HEK293 (cell line): ENCODE data around the gene SLC25A13.

Source experiments
- CTCF ChIA-PET: fragments of 350-600 bp; formaldehyde crosslinking; extraction: SDS; loops from one replicate; lab custom pipeline; 2021; ENCODE audit warnings: antibody characterized with exemption; lab: Yijun Ruan, JAX
- POLR2A ChIA-PET: fragments of 300-600 bp; formaldehyde crosslinking; extraction: SDS; loops from one replicate; lab custom pipeline; 2020; ENCODE audit warnings: antibody characterized with exemption, inconsistent platforms; lab: Yijun Ruan, JAX
- H3K27ac ChIP-seq: fragments of 200-500 bp; sonication (Bioruptor generic); 2 replicates; pipeline ENCODE4 v1.5.1; 2014; ENCODE audit warnings: low read depth, low read length, control low read depth, inconsistent platforms; ENCODE audit errors: extremely low read depth
- H3K36me3 ChIP-seq, 2 experiments: fragments of 200-500 bp in 1 of 2; sonication (Bioruptor generic) in 1 of 2; 1 replicate in 1 of 2; 2 replicates in 1 of 2; pipeline ENCODE4 v1.5.1; 2014 to 2017; ENCODE audit warnings: inconsistent platforms in 2 of 2, low read length in 2 of 2; ENCODE audit not compliant: control insufficient read depth in 2 of 2, insufficient read depth in 1 of 2
- H3K4me1 ChIP-seq: fragments of 200-500 bp; sonication (Bioruptor generic); 2 replicates; pipeline ENCODE4 v1.5.1; 2014; ENCODE audit warnings: mild to moderate bottlenecking, low read length, inconsistent platforms; ENCODE audit not compliant: control insufficient read depth, insufficient read depth
- H3K4me3 ChIP-seq: 2 replicates; pipeline ENCODE4 v1.5.1; 2011; ENCODE audit warnings: low read depth, mild to moderate bottlenecking, control low read depth, low read length, moderate library complexity
- H3K9me3 ChIP-seq: fragments of 200-500 bp; sonication (Bioruptor generic); 2 replicates; pipeline ENCODE4 v1.5.1; 2014; ENCODE audit warnings: low read depth, low read length, inconsistent platforms; ENCODE audit not compliant: control insufficient read depth, insufficient read depth
- HOXA7 ChIP-seq: sonication (generic); formaldehyde crosslinking; IDR thresholded peaks from 2 replicates; pipeline ENCODE4 v1.8.1; 2022; ENCODE audit warnings: missing genetic modification reagents, borderline replicate concordance
- HOXC10 ChIP-seq: sonication (generic); formaldehyde crosslinking; IDR thresholded peaks from 2 replicates; pipeline ENCODE4 v1.8.1; 2023; ENCODE audit warnings: mild to moderate bottlenecking, missing genetic modification reagents
- REPIN1 ChIP-seq: fragments of 450-650 bp; formaldehyde crosslinking; IDR thresholded peaks from 2 replicates; pipeline ENCODE4 v1.5.1; 2017; ENCODE audit warnings: missing biosample characterization, missing genetic modification characterization, low read depth
- SCRT2 ChIP-seq: fragments of 450-650 bp; formaldehyde crosslinking; IDR thresholded peaks from 2 replicates; pipeline ENCODE4 v1.5.1; 2016; ENCODE audit warnings: missing biosample characterization, missing genetic modification characterization
- SP2 ChIP-seq: fragments of 450-650 bp; formaldehyde crosslinking; IDR thresholded peaks from 2 replicates; pipeline ENCODE4 v1.5.1; 2016; ENCODE audit warnings: missing biosample characterization, missing genetic modification characterization
- ZBTB11 ChIP-seq: fragments of 450-650 bp; formaldehyde crosslinking; conservative IDR thresholded peaks from 2 replicates; pipeline ENCODE4 v1.5.1; 2016; ENCODE audit warnings: low read depth, missing biosample characterization, missing genetic modification characterization
- ZBTB21 ChIP-seq: fragments of 450-650 bp; formaldehyde crosslinking; IDR thresholded peaks from 2 replicates; pipeline ENCODE4 v1.5.1; 2017; ENCODE audit warnings: missing biosample characterization, missing genetic modification characterization
- ZEB2 ChIP-seq: fragments of 450-650 bp; formaldehyde crosslinking; IDR thresholded peaks from 2 replicates; pipeline ENCODE4 v1.5.1; 2016; ENCODE audit warnings: missing biosample characterization, missing genetic modification characterization
- ZFP3 ChIP-seq: fragments of 450-650 bp; formaldehyde crosslinking; IDR thresholded peaks from 2 replicates; pipeline ENCODE4 v1.5.1; 2016; ENCODE audit warnings: low read depth, missing biosample characterization, missing genetic modification characterization
- ZFP41 ChIP-seq: fragments of 450-650 bp; formaldehyde crosslinking; IDR thresholded peaks from 2 replicates; pipeline ENCODE4 v1.5.1; 2016; ENCODE audit warnings: missing biosample characterization, missing genetic modification characterization, borderline replicate concordance
- ZNF140 ChIP-seq: fragments of 450-650 bp; formaldehyde crosslinking; IDR thresholded peaks from 2 replicates; pipeline ENCODE4 v1.5.1; 2016; ENCODE audit warnings: missing biosample characterization, missing genetic modification characterization
- ZNF146 ChIP-seq: fragments of 450-650 bp; formaldehyde crosslinking; IDR thresholded peaks from 2 replicates; pipeline ENCODE4 v1.5.1; 2016; ENCODE audit warnings: missing biosample characterization, missing genetic modification characterization
- ZNF157 ChIP-seq: fragments of 450-650 bp; formaldehyde crosslinking; IDR thresholded peaks from 2 replicates; pipeline ENCODE4 v1.5.1; 2016; ENCODE audit warnings: missing biosample characterization, missing genetic modification characterization
- ZNF18 ChIP-seq: fragments of 450-650 bp; formaldehyde crosslinking; IDR thresholded peaks from 2 replicates; pipeline ENCODE4 v1.5.1; 2016; ENCODE audit warnings: missing biosample characterization, missing genetic modification characterization
- ZNF510 ChIP-seq: fragments of 450-650 bp; formaldehyde crosslinking; IDR thresholded peaks from 2 replicates; pipeline ENCODE4 v1.5.1; 2018; ENCODE audit warnings: mild to moderate bottlenecking, missing genetic modification characterization, missing biosample characterization; ENCODE audit not compliant: insufficient replicate concordance
- ZNF558 ChIP-seq: fragments of 450-650 bp; formaldehyde crosslinking; IDR thresholded peaks from 2 replicates; pipeline ENCODE4 v1.5.1; 2016; ENCODE audit warnings: missing biosample characterization, missing genetic modification characterization
- ZNF560 ChIP-seq: fragments of 450-650 bp; formaldehyde crosslinking; IDR thresholded peaks from 2 replicates; pipeline ENCODE4 v1.5.1; 2017; ENCODE audit warnings: missing biosample characterization, missing genetic modification characterization, borderline replicate concordance
- ZNF596 ChIP-seq: fragments of 450-650 bp; IDR thresholded peaks from 2 replicates; pipeline ENCODE4 v1.5.0; 2018; ENCODE audit warnings: missing biosample characterization, mild to moderate bottlenecking, missing genetic modification characterization, moderate library complexity
- TF ChIP-seq, protein P1 (sequence below): fragments of 450-650 bp; formaldehyde crosslinking; IDR thresholded peaks from 2 replicates; pipeline ENCODE4 v1.5.1; 2016; ENCODE audit warnings: missing biosample characterization, missing genetic modification characterization
- TF ChIP-seq, protein P2 (sequence below): fragments of 450-650 bp; formaldehyde crosslinking; optimal IDR thresholded peaks from 2 replicates; pipeline ENCODE3; 2016; ENCODE audit warnings: missing biosample characterization, mild to moderate bottlenecking, missing genetic modification characterization

Gene SLC25A13

GRCh38 chr7:96269246-96269994 lies 52.5 kb downstream of the SLC25A13 start:
- no peak overlapping the region for H3K4me3 ChIP-seq
- CTCF ChIA-PET: interaction anchor here (0.6 kb wide), 2 partner anchors 307 to 772 kb away, joined by 3 read pairs; no protein-coding TSS in a partner anchor
- TF ChIP-seq ZNF146 (tag by site-specific recombination): peak; percentile 89
- TF ChIP-seq ZNF596: no peak
- POLR2A ChIA-PET: no interaction called here
- H3K4me1 ChIP-seq: no peaks in the 10 kb centered on the region
- no peak overlapping the region for H3K27ac ChIP-seq
- no peaks in the 10 kb centered on the region for H3K9me3 ChIP-seq
- peaks cover 0 to 3% of the 10 kb centered on the region in 2 experiments; a peak in 1 of 3 replicates for H3K36me3 ChIP-seq

GRCh38 chr7:96266580-96266979 lies 55.3 kb downstream of the SLC25A13 start:
- POLR2A ChIA-PET: no interaction called here
- TF ChIP-seq ZNF157 (tag by site-specific recombination): no peak
- TF ChIP-seq, all 188 proteins: peak for 0
- H3K36me3 ChIP-seq: peaks cover 0 to 3% of the 10 kb centered on the region in 2 experiments; a peak in 1 of 3 replicates
- CTCF ChIA-PET: no interaction called here
- no peaks in the 10 kb centered on the region for H3K9me3 ChIP-seq
- no peak overlapping the region for H3K27ac ChIP-seq
- no peak overlapping the region for H3K4me3 ChIP-seq
- no peaks in the 10 kb centered on the region for H3K4me1 ChIP-seq

DNA sequence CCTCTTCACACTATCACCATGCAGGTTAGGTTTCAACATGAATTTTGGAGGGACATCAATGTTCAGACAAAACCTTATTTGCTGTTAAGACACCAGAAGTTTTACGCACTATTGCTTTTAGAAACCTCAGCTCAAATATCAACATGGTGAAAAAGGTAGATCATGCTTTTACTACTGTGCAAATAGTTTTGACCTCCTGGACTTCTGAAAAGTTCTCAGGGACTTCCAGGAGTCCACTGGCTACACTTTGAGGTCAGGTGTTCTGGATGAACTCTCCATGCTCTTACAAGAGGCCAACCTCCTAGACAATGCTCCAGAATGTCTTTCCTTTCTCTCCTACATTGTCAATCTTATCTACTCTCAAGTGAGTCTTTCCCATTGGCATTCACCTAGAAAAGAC lies 55.9 kb downstream of the SLC25A13 start:
- H3K4me3 ChIP-seq: no peak overlapping the region
- POLR2A ChIA-PET: no interaction called here
- no peaks in the 10 kb centered on the region for H3K9me3 ChIP-seq
- H3K27ac ChIP-seq: no peak overlapping the region
- peaks cover 0 to 3% of the 10 kb centered on the region in 2 experiments; a peak in 1 of 3 replicates for H3K36me3 ChIP-seq
- no peak for TF ChIP-seq ZEB2 (tag by site-specific recombination)
- TF ChIP-seq, protein P1, sequence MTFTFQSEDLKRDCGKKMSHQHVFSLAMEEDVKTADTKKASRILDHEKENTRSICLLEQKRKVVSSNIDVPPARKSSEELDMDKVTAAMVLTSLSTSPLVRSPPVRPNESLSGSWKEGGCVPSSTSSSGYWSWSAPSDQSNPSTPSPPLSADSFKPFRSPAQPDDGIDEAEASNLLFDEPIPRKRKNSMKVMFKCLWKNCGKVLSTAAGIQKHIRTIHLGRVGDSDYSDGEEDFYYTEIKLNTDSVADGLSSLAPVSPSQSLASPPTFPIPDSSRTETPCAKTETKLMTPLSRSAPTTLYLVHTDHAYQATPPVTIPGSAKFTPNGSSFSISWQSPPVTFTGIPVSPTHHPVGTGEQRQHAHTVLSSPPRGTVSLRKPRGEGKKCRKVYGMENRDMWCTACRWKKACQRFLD (tag by site-specific recombination): no peak
- TF ChIP-seq ZNF558 (tag by site-specific recombination): no peak
- TF ChIP-seq REPIN1: no peak
- no peak for TF ChIP-seq ZNF510 (tag by site-specific recombination)
- TF ChIP-seq ZNF140 (tag by site-specific recombination): no peak
- CTCF ChIA-PET: no interaction called here
- H3K4me1 ChIP-seq: no peaks in the 10 kb centered on the region

- Histone ChIP-seq H3K9me3 (no peaks in the 10 kb centered on the region), H3K27ac (no peak overlapping the region), H3K36me3 (no peaks in the 10 kb centered on the region), H3K4me1 (no peaks in the 10 kb centered on the region), H3K4me3 (no peak overlapping the region)
- ChIA-PET POLR2A (no interaction called here), CTCF (no interaction called here)
- no peak for TF ChIP-seq ZFP3 (tag by site-specific recombination)
- TF ChIP-seq ZBTB11 (tag by site-specific recombination): no peak
- no peak for TF ChIP-seq HOXC10 (CRISPR knock-in tag)
- TF ChIP-seq ZNF18 (tag by site-specific recombination): no peak
- no peak for TF ChIP-seq HOXA7
- TF ChIP-seq ZFP41 (tag by site-specific recombination): no peak
- no peak for TF ChIP-seq ZNF560 (tag by site-specific recombination)
- TF ChIP-seq SP2: no peak
- TF ChIP-seq, protein P2, sequence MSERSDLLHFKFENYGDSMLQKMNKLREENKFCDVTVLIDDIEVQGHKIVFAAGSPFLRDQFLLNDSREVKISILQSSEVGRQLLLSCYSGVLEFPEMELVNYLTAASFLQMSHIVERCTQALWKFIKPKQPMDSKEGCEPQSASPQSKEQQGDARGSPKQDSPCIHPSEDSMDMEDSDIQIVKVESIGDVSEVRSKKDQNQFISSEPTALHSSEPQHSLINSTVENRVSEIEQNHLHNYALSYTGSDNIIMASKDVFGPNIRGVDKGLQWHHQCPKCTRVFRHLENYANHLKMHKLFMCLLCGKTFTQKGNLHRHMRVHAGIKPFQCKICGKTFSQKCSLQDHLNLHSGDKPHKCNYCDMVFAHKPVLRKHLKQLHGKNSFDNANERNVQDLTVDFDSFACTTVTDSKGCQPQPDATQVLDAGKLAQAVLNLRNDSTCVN (tag by site-specific recombination): no peak
- TF ChIP-seq ZBTB21: no peak
- TF ChIP-seq SCRT2 (tag by site-specific recombination): no peak
- no peak for TF ChIP-seq ZNF146 (tag by site-specific recombination)
Observed at GRCh38 chr7:96253964-96254363, 67.9 kb downstream of the SLC25A13 start.
